NCI-H524 (cell line): Measurements from ENCODE around the gene TAT.
"Not testable (repeated sequence)": the region's sequence is repeated elsewhere in the genome, so short reads cannot be mapped to it uniquely, and the experiment has no call there.

Source experiments
- DNase-seq, 2 experiments: peaks; one replicate each; lab custom pipeline; 2025; lab: John Stamatoyannopoulos, UW

TAT gene

DNA sequence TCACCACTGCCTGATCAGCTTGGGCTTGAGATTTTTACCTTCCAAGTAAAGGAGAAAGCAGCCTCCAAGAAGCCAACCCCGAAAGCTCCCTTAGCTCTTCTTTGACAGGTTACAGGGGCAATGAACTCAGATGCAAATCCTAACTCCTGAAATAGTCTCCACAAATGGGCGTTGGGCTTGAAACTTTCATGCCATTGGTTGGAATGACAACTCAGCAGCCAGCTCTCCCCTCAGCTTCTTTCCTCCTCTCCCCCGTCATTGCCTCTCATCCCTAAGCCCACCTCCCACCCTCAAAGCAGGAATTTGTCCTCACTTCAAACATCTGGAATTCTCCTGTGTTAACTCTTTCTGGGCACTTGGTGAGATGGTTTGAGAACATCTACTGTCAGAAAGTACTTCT, at the start of gene TAT:
TSS of gene TAT (minus strand) at position 122 of the 400 bp plus-strand sequence. CDS start 677 bp downstream, outside the sequence.
- no peak for DNase-seq

- DNase-seq: peak in 1 of 2 experiments; percentile 14
Observed at GRCh38 chr16:71626018-71626857, 49.3 kb upstream of the TAT start, which contains the start of gene MARVELD3. MARVELD3 (plus strand) TSS chr16:71626184; CDS start chr16:71626230, 46 bp downstream.

DNA sequence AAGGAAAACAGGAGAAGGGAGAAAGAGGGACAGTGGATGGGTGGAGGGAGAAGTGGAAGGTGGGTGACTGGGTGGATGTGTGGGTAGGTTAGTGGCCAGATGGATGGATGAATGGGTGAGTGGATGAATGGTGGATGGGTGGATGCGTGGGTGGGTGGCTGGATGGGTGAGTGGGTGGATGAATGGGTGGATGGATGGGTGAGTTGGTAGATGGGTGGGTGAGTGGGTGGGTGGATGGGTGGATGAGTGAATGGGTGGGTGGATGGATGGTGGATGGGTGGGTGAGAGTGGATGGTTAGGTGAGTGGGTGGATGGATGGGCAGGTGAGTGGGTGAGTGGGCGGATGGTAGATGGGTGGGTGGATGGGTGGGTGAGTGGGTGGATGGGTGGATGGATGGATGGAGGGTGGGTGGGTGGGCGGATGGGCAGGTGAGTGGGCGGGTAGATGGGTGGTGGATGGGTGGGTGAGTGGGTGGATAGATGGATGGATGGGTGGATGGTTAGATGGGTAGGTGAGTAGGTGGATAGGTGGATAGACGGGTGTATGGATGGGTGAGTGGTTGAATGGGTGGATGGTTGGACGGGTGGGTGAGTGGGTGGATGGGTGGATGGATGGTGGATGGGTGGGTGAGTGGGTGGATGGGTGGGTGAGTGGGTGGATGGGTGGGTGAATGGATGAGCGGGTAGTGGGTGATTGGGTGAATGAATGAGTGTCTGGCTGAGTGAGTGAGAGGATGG, 48.4 kb upstream of the TAT start:
- DNase-seq: no peak

DNA sequence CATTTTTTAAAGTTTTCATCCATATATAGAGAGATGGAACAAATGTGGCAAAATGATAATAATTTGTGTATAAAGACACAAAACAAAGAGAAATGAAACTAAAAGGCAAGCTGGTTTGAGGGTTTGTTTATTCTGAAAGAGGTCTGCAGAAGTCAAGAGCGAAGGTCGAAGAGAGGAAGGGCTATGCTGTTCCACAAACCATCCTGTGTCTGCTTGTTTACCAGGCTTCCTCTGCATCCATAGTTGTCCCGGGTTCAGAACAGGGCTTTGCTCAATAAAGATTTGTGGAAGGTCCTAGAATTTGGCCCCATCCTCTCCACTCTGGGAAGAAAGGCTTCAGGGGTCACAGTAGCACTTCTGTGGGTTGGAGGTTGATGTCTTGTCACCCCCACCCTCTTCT, 46.7 kb upstream of the TAT start:
- DNase-seq: no peak

GRCh38 chr16:71622088-71622487, 45.2 kb upstream of the TAT start:
- DNase-seq: no peak

DNA sequence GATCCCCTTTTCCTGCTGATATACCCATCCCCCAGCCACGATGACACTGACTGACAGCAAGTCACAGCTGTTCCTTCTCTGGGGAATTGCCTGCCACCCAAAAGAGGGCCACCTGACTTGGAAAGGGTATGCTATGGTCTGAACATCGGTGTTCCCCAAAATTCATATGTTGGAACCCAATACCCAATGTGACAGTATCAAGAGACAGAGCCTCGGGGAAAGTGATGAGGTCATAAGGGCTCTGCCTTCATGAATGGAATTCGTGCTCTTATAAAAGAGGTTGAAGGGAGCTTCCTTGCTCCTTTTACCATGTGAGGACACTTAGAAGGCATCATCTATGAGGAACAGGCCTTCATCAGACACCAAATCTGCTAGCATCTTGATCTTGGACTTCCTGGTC, 41.5 kb upstream of the TAT start:
- DNase-seq: no peak

DNA sequence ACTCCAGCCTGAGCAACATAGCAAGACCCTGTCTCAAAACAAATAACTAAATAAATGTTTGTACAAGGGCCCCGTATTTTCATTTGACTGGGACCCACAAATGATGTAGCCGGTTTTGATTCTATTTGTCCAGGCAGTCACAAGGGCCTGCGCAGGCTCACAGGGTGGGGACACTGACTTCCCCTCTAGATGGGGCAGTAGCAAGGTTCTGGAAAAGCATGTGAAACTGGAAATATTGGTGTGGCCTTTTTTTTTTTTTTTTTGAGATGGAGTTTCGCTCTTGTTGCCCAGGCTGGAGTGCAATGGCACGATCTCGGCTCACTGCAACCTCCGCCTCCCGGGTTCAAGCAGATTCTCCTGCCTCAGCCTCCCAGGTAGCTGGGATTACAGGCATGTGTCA, 38.1 kb upstream of the TAT start:
- not testable (repeated sequence) for DNase-seq

DNA sequence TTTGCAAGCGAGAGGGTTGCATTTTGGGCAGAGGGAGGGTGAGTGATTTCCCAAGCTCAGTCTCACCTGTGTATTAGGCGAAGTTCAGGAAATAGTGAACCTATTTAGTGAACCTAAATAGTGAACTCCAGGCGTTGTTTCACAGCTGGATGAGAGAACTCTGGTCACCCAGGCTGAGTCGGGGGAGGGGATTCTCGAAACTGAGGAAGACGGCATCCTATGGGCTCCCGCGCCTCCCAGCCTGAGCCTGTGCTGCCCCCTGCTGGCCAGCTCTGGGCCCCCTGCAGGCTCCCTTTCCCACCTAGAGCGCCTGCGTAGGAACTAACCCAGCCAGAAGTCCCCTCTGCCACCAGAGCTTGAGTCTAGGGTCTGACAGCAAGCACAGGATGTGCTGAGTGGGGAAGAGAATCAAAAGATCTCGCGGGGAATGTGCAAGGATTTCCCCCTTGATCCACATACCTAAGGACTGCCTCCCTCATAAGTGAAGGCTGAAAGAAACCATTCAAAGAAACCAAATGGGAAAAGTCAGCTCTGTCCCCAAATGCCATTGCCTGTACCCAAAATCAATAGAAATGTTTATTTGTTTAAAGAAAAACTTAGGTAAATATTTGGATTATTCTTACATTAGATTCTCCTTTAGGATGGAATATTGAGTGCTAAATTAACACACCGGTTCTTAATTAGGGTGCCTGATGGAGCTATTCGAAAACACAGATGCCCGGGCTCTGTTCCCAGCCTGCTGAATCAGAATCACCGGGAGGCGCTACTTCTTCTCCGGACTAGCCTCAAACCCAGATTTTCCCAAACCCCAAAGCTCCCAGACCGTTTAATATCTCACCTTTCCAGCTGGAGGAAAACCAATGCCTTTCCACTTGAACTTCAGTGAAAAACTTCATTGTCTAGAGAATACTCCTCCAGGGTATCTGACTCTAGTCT, 34.3 kb upstream of the TAT start:
- peak; percentile 51 to 78 for DNase-seq

- DNase-seq: no peak
Observed at GRCh38 chr16:71610447-71610846, 33.6 kb upstream of the TAT start.

GRCh38 chr16:71609066-71609465, 32.2 kb upstream of the TAT start:
- no peak for DNase-seq

GRCh38 chr16:71600822-71601221, 23.9 kb upstream of the TAT start:
- no peak for DNase-seq

- not testable (repeated sequence) for DNase-seq
Observed at GRCh38 chr16:71598426-71598825, 21.5 kb upstream of the TAT start.

- DNase-seq: not testable (repeated sequence)
Observed at GRCh38 chr16:71595340-71595826, 18.5 kb upstream of the TAT start.

- no peak for DNase-seq
Observed at GRCh38 chr16:71594000-71594646, 17.2 kb upstream of the TAT start.

- DNase-seq: no peak
Observed at GRCh38 chr16:71593048-71593999, 16.4 kb upstream of the TAT start.

DNA sequence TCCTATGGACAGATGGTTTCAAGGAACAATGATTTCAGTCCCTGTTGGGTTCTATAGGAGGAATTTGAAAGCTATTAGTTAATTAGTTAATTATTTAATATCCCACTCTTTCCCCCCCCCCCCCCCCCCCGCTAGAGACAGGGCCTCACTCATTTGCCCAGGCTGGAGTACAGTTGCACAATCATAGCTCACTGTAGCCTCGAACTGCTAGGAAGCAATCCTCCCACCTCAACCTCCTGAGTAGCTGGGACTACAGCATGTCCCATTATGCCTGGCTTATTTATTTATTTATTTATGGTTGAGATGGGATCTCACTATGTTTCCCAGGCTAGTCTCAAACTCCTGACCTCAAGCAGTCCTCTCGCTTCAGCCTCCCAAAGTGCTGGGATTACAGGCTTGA, 15.0 kb upstream of the TAT start:
- no peak for DNase-seq

DNA sequence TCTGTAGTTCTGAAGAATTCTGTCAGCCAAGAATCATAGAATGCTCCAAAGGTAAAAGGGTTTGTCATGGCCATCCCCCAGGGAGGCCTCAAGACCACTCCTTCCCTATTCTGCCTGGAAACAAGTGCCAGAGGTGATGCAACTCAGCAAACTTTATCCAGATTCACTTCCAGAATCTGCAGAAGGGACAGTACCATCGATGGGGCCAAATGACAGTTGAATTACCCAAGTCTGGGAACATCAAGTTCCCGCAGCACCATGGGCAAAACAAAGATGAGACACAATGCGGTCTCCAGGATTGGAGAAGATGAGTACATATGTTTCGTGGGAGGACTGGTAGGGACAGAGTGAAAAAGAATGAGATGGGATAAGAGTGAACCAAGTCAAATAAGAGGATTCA, 13.7 kb upstream of the TAT start:
- no peak for DNase-seq

DNA sequence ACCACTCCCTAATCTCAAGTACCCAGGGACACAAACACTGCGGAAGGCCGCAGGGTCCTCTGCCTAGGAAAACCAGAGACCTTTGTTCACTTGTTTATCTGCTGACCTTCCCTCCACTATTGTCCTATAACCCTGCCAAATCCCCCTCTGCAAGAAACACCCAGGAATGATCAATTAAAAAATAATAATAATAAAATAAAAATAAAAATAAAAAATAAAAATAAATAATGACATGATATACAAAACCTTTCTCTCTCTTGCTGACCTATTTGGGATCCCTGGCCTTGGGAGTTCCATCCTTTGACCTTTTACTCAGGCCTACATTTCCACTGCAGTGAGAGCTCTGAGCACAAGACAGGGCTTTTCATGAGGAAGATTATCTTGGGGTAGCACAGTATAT, 13.2 kb upstream of the TAT start:
- DNase-seq: not testable (repeated sequence)

GRCh38 chr16:71589334-71589733, 12.4 kb upstream of the TAT start:
- not testable (repeated sequence) for DNase-seq

DNA sequence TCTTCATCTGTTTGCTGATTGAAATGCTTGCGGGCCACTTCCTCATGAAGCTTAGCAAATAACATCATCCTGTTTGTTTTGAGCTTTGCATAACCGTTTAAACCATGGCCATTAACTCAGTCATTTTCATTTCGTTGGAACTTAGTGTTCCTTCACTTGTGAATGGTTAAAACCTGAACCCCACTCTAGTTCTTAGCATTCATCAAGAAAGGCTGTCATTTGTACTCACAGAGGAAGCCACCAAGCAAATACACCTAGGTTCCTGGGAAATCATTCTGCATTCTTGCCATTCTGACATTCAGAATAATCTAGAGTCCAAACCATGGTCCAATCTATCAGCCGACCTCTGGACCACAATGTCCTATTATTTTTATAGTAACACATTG, 8.4 kb upstream of the TAT start:
- DNase-seq: no peak
